ENCODE measurements around the gene JARID2. TPM values are rescaled to one million over a fixed set of nuclear protein-coding genes. Genes with fewer than 3 reads are reported as not detected.

The JARID2 gene
- total and polyA plus RNA-seq, 2 of the 4 experiments (the other 2 are of a cell fraction): 9.6 to 12.9 TPM

DNA sequence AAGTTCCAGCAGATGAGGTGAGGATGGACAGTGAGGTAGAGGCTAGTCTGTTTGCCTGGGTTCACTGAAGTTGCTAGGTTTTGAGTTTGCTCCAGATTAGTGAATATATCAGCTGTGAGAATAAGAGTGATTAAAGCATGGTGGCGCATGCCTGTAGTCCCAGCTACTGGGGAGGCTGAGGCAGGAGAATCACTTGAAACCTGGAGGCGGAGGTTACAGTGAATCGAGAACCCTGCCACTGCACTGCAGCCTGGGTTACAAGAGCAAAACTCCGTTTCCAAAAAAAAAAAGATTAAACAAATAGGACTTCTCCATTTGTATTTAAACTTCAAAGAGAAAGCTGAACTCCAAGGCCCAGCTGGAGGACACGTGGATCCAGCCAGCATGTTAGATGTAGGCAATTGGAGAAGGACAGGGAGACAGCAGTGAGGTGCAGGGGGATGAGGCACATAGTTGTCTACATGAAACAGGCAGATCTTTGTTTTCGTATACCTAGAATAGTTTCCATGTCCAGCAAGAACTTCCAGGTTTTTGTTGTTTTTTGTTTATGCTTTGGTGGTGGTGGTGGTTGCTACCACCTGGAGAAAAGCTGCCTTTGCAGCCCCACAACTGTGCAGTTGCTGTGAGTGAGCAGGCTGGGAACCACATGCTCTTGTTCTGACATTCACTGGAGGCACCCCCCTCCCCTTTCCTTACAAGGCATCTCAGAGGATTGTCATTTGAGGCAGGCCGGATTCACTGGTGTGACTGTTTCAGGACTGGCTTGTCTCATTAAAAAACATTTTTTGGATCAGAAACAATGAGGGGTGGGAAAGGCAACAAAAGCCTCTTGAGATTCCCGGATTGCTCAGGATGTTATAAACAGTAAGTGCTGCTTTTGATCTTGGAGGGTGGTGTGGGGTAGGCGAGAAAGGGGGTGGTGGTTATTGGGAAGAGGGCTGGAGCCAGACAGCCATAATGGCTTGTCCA, 72.3 kb downstream of the JARID2 start:
- 46% methylated on average over 3 of the region's 9 CpGs; no CpG with 5 or more reads in 1 of the 2 experiments for WGBS, 2 experiments (ENCODE audit: extremely low coverage in 2 of 2, insufficient read length in 1 of 2)
- Histone ChIP-seq H2AK9ac (replicated peaks; ENCODE audit: low read depth, low read length, poor library complexity) (no peak overlapping the region), H3K9me1 (ENCODE audit: insufficient read depth, low read length) (peaks cover 16% of the 10 kb centered on the region), H3K56ac (ENCODE audit: extremely low read depth, insufficient read depth, low read length) (no peak overlapping the region), H3K4me2 (ENCODE audit: low read depth, low read length) (no peak overlapping the region), H2AK5ac (ENCODE audit: low read depth, low read length) (no peak overlapping the region), H2BK20ac (ENCODE audit: low read depth, low read length) (no peak overlapping the region), H2AFZ (replicated peaks; ENCODE audit: low read length, poor library complexity) (no peak overlapping the region), H4K5ac (ENCODE audit: low read depth, low read length) (no peak overlapping the region), H3K18ac (ENCODE audit: low read depth, low read length) (no peak overlapping the region), H4K91ac (ENCODE audit: insufficient read depth, low read depth, low read length) (no peak overlapping the region), H2BK120ac (ENCODE audit: low read depth, low read length) (no peak overlapping the region), H3K27me3 (ENCODE audit: control insufficient read depth, insufficient read depth, low read length) (no peaks in the 10 kb centered on the region), H3K36me3 (ENCODE audit: control insufficient read depth, insufficient read depth, low read length) (no peaks in the 10 kb centered on the region), H3K14ac (replicated peaks; ENCODE audit: low read depth, low read length) (no peak overlapping the region), H3K4me1 (ENCODE audit: control insufficient read depth, insufficient read depth, low read length) (peaks cover 21% of the 10 kb centered on the region), H3K9me3 (ENCODE audit: control insufficient read depth, insufficient read depth, low read length) (no peaks in the 10 kb centered on the region), H3K4ac (ENCODE audit: low read depth, low read length) (no peak overlapping the region), H2BK15ac (ENCODE audit: low read depth, low read length) (no peak overlapping the region), H3K27ac (ENCODE audit: insufficient read depth, low read length) (no peak overlapping the region), H3K23ac (ENCODE audit: low read depth, low read length) (no peak overlapping the region), H3K79me1 (ENCODE audit: low read depth in 1 of 2, low read length in 2 of 2) (peaks cover 40 to 74% of the 10 kb centered on the region in 2 experiments), H3K4me3 (ENCODE audit: insufficient read depth, low read depth, low read length) (no peak overlapping the region), H3K9ac (ENCODE audit: low read depth, low read length) (no peak overlapping the region), H4K20me1 (ENCODE audit: insufficient read depth, low read length) (peaks cover 91% of the 10 kb centered on the region), H4K8ac (ENCODE audit: low read depth in 2 of 2, low read length in 2 of 2) (no peak overlapping the region), H2BK5ac (ENCODE audit: low read depth, low read length, poor library complexity, severe bottlenecking) (no peak overlapping the region)
- CTCF ChIA-PET: interaction anchor here (0.6 kb wide), 1 partner anchor 26 kb away, joined by 3 read pairs; no protein-coding TSS in a partner anchor
- BruUV-seq (replicated peaks): no TSS peak
- dilution Hi-C loops (cut with HindIII; ENCODE audit: low sequenced_read_pairs, unreplicated experiment): no loop called here
- ATAC-seq (ENCODE audit: low read depth) (peak; percentile 53), DNase-seq (peak; percentile 48)
- no peak for TF ChIP-seq MAFK (IDR thresholded peaks at IDR 0.05; ENCODE audit: low read depth, low read length)
- no peak for TF ChIP-seq BHLHE40 (IDR thresholded peaks at IDR 0.05; ENCODE audit: low read depth, low read length)
- no peak for TF ChIP-seq ELK1 (IDR thresholded peaks at IDR 0.05; ENCODE audit: borderline replicate concordance, low read depth, low read length)
- 0 out of 2 replicates have a peak, but pooled peaks have one; percentile 11 for TF ChIP-seq MXI1 (IDR thresholded peaks at IDR 0.05; ENCODE audit: borderline replicate concordance, low read depth, low read length)
- POLR2A ChIA-PET (ENCODE audit: unreplicated experiment): no interaction called here
- in situ Hi-C loops (cut with MboI; ENCODE audit: low sequenced_read_pairs): no loop called here
- intact Hi-C loops (cut with micrococcal nuclease): no loop called here
